Right ventricle myocardium superior (tissue), 1 donor: ENCODE results near the gene CNPY3. TPM values are rescaled to one million over a fixed set of nuclear protein-coding genes. Genes with fewer than 3 reads are reported as not detected.

Source experiments
- ATAC-seq: fragments of 200-7000 bp; cut with Tn5 transposase; one replicate; pipeline ENCODE4 v1.9.1; 2020; ENCODE audit warnings: mild to moderate bottlenecking; ENCODE audit not compliant: poor library complexity
- DNase-seq: peaks from one replicate; pipeline ENCODE4 v3.0.0-alpha.2; 2020
- intact Hi-C: fragments of 100-400 bp; cut with DNase I; formaldehyde crosslinking; loops from one replicate; pipeline ENCODE4 v1.11.2; 2022
- total RNA-seq: library from RNA; stranded (reverse); fragmentation: NEBNext Ultra II Directional; extraction: Animal tissue kit (Norgen Biotek cat#: 25700); gene quantifications from one replicate; pipeline ENCODE4 v1.2.1, GENCODE V29; 2021
- donor health status: DM: no; HTN: yes; CAD: no; lungs with severe emphysema.

Gene CNPY3
- total RNA-seq, 1 donor from 2014 or later: 20.6 TPM

DNA sequence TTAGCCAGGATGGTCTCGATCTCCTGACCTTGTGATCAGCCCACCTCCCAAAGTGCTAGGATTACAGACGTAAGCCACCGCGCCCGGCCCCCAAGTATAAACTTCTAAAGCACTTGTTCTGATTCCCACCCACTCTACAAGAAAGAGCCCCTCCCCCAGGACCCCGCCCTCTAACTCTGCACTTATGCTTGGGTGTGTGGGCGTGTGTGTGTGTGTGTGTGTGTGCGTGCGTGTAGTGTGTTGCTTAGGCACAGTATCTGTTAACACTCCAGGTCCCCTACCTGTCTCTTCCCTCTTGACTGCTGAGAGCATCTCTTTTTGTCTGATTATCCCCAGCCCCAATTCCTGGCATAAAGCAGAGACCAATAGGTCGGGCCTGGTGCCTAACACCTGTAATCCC is 19.4 kb upstream of the CNPY3 start:
- ATAC-seq: no peak

DNA sequence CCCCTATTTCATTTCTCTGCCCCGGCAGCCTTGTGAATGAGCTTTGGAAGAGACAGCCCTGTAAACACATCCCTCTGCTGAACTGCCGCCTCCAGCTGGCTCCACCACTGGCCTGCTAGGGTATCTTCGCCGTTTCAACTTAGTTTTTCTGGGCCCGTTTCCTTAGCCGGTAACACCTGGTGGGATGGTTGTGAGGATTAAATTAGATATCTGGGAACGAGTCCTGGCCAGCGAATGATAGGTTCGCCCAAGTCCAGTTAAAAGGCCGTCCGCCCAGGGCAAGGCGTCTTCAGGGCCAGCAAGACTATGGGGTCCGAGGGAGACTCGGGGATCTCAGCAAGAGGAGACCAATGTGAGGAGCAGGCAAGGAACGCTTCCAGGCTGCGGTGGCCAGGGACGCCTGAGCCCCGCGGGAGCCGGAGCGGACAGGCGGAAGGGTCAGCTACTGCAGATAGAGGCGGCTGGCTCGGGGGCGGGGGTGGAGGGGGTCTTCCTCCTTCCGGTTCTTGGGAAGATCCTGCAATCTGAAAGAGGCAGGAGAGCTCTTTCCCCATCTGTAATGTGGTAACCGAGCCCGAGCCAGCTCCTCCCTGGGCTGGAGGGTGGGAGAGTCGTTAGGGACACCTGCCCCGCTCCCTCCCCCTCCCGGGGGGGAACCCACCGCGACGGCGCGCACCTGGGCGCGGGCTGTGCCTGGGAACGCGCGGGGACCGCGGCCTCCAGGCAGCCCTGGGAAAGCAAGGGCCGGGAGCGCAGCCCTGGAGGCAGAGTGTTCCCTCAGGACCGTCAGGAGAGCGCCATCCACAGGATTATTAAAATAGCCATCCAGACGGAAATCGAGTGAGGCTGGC is 17.9 kb upstream of the CNPY3 start:
- no peak for ATAC-seq

More for the DNA sequence above, 19.4 kb upstream of the CNPY3 start:
- DNase-seq: no peak
- intact Hi-C loops: loop anchor here (10.0 kb wide), 2 partner anchors 65 to 425 kb away; partner anchors contain the start of gene PEX6

DNA sequence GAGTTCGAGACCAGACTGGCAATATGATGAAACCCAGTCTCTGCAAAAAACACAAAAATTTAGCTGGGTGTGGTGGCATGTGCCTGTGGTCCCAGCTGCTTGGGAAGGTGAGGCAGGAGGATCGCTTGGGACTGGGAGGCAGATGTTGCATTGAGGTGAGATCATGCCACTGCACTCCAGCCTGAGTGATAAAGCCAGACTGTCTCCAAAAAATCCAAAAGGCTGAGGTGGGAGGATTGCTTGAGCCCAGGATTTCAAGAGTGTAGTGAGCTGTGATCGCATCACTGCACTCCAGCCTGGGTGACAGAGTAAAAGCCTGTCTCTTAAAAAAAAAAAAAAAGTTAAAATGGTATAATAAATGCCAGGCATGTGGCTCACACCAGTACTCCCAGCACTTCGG is 14.7 kb upstream of the CNPY3 start:
- no peak for ATAC-seq
- DNase-seq: no peak
- intact Hi-C loops: no loop called here

More for the DNA sequence above, 17.9 kb upstream of the CNPY3 start:
- no peak for DNase-seq
- intact Hi-C loops: no loop called here

DNA sequence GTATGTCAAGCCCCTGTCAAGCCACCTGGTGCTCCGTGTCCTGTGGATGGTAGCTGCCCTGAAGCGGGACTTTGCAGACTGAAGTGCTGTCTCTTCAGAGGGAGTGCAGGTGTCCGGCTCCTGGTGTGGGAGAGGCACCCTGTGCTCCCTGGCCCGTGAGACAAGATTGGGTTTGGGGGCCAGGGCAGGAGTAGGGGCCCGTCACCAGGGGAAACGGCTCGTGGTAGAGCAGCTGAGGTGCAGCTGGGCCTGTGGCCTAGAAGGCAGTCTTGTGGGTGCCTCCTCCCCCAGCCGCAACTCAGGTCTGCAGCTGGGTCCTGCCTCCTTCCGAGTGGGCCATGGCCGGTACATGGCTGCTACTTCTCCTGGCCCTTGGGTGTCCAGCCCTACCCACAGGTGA is 13.5 kb upstream of the CNPY3 start, which contains the start of gene PTCRA:
Gene PTCRA (plus strand): TSS at position 322 of the 400 bp plus-strand sequence. CDS start 17 bp downstream, at position 339.
- DNase-seq: no peak
- no peak for ATAC-seq
- intact Hi-C loops: no loop called here

DNA sequence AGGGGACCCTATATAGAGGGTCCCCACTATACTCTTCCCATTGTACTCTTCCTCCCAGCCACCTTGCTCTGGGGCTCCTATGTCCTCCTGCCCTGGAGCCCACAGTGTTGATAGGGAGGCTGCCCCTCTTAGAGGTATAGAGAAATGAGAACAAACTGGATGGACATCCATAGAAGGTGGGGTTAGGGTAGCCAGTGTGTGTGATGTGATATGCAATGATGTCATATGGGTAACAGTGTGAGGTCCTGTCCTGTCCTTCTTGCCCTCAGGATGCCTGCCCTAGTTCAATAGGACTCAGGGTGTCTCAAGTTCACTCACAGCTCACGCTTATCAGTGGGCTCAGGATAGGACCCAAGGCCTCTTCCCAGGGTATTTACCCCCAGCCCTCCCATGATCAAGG is 13.0 kb upstream of the CNPY3 start:
- ATAC-seq (no peak), DNase-seq (no peak)
- intact Hi-C loops: no loop called here

DNA sequence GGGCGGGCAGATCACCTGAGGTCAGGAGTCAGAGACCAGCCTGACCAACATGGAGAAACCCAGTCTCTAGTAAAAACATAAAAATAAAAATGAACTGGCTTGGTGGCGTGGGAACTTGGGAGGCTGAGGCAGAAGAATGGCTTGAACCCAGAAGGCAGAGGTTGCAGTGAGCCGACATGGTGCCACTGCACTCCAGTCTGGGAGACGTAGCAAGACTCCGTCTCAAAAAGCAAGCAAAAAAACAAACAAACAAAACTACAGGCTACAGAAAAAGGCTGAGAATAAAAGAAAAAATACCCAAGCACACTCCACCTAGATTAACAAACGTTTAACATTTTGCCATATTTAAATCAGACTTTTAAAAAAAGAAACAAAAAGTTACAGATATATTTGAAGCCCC is 7.5 kb upstream of the CNPY3 start:
- no peak for ATAC-seq
- intact Hi-C loops: no loop called here
- DNase-seq: no peak

DNA sequence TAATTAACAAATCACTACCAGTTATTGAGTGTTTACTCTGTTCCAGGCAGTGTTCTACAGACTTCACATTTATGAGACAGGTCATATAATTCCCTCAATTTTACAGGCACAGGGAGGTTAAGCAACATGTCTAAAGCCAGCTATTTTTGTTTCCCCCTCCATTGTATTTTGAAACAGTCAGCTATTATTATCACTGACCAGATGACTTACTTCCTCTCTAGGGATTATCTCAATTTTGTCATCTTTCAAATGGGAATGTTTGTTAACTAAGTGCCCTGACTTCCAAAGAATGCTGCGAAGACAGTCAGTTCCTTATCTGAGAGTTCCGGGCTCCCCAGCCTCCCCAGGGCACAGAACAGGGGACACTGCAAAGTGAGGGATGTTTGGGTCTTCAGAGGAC is 5.6 kb upstream of the CNPY3 start:
- DNase-seq: no peak
- intact Hi-C loops: no loop called here
- peak; percentile 15 for ATAC-seq

DNA sequence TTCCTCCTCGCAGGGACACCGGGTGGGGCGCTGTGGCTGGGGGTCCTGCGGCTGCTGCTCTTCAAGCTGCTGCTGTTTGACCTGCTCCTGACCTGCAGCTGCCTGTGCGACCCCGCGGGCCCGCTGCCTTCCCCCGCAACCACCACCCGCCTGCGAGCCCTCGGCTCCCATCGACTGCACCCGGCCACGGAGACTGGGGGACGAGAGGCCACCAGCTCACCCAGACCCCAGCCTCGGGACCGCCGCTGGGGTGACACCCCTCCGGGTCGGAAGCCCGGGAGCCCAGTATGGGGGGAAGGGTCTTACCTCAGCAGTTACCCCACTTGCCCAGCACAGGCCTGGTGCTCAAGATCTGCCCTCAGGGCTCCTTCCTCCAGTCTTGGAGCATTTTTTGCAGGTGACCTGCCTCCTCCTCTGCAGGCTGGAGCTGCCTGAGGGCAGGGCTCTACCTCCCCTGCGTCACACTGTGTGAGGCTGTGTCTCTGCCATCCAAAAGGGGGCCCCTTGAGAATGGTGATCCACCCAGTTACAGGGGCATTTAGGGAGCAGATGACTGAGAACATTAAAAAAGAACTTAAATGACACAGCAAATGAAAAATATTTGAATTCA is 3.9 kb upstream of the CNPY3 start:
- DNase-seq: no peak
- intact Hi-C loops: no loop called here
- no peak for ATAC-seq

DNA sequence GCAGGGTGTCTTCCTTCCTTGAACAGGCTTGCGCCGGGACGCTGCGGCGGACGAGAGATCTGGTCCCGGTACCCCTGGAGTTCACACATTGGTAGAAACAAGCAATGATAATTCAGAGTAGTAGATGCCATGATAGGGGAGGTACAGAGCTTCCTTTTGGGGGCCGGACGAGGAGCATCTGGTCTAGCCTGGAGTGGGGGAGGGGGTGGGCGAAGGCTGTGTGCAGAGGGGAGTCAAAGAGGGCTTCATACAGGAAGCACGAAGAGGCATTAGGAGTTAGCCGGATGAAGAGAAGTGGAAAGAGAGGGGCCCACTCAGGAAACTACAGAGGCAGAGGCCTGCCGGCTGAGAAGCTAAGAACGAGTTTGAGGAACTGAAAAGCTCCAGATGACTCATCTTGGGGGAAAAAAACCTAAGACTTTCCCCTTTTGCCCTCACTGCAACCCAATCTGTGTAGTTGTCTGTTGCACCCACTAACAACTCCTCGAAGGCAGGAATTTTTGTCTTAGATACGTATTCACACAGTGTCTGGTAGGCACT is 611 bp downstream of the CNPY3 start:
- intact Hi-C loops: no loop called here
- DNase-seq (peak; percentile 48), ATAC-seq (peak; percentile 23)

DNA sequence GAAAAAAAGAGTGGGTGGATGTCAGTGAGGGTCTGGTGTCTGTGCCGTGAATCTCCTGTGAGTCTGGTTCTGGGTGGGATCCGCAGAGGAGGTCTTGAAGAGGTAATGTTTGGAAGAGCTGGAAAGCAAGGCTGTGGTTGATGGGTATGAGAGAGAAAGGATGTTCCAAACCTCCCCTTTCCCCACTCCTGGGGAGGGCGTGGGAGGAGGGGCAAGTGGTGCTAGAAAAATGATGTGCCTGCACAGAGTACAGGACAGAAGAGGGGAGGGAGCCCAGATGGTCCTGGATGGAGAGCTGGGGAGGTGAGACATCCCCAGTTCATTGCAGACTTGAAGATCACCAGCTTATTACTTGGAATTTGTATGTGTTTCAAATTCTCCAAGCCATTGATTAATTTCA is 3.1 kb downstream of the CNPY3 start:
- DNase-seq (no peak), ATAC-seq (no peak)
- intact Hi-C loops: no loop called here

DNA sequence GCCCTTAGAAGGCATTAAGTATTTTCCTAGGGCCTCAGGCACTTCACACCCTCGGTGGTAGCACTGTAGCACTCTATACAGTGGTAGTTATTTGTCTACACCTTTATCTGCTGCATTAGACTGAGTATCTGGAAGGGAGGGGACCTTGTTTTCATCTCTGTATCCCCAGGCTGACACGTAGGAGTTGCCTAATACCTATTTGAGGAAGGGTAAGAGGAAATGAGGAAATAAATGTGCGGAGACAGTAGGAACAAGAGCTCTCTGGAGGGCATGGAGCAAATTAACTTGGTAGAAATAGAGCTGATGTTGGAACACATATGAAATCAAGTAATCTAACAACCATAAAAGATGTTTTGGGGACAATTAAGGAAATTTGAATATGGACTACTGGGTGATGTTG is 3.9 kb downstream of the CNPY3 start:
- ATAC-seq (no peak), DNase-seq (no peak)
- intact Hi-C loops: no loop called here

DNA sequence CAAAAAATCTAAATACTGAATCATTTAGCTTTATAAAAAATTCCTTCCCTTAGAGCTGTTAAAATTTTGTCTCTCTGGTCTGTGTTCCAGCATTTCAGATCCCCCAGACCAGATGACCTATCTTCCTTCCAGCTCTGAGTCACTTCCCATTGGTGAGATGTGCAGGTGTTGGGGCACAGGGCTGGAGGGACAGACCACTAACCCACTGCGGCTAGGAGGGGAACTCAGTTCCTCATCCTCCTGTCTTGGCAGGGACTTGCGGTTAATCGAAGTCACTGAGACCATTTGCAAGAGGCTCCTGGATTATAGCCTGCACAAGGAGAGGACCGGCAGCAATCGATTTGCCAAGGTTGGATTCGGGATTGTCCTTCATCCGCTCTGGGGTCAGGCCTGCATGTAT is 6.0 kb downstream of the CNPY3 start:
- intact Hi-C loops: no loop called here
- no peak for DNase-seq
- no peak for ATAC-seq

DNA sequence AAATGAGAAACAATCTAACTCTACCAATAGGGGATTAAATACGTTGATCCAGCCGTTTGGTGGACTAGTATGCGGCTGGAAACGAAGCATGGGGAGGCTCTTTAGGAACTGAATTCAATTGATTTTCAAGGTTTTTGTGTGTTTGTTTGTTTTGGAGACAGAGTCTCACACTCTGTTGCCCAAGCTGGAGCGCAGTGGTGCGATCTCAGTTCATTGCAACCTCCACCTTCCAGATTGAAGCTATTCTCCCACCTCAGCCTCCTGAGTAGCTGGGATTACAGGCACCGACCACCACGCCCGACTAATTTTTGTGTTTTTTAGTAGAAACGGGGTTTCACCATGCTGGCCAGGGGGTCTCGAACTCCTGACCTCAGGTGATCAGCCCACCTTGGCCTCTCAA is 7.1 kb downstream of the CNPY3 start:
- intact Hi-C loops: no loop called here
- no peak for ATAC-seq

DNA sequence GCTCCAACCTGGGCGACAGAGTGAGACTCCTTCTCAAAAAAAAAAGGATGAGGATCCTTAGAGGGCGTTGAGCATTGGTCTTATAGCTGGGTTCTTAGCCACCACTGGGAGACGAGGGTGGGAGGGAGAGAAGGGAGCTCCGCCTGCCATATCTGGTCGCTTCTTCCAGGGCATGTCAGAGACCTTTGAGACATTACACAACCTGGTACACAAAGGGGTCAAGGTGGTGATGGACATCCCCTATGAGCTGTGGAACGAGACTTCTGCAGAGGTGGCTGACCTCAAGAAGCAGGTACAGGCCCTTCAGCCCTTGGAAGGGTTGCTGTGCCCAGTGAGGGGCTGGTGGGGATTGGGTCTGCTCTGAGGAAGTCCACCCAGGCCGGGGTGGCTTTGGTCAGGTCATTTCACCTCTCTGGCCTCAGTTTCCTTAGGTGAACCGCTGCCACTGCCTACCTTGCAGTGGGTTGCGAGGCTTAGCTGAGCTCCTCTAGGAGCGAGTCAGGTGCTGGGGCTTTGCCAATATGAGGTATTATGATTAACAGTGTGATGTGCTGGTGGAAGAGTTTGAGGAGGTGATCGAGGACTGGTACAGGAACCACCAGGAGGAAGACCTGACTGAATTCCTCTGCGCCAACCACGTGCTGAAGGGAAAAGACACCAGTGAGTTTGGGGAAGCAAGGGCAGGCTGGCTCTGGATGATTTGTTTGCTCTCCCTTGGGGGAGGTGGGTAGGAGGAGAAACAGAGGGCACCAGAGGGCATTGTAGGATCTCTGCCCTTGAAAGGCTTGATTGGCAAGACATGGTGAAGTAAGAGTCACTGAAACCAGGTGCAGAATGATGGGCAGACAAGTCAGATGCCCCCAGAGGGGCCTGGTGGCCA is 8.5 kb downstream of the CNPY3 start:
- ATAC-seq: no peak
- intact Hi-C loops: no loop called here
- DNase-seq: no peak

More for the DNA sequence above, 7.1 kb downstream of the CNPY3 start:
- DNase-seq: no peak

DNA sequence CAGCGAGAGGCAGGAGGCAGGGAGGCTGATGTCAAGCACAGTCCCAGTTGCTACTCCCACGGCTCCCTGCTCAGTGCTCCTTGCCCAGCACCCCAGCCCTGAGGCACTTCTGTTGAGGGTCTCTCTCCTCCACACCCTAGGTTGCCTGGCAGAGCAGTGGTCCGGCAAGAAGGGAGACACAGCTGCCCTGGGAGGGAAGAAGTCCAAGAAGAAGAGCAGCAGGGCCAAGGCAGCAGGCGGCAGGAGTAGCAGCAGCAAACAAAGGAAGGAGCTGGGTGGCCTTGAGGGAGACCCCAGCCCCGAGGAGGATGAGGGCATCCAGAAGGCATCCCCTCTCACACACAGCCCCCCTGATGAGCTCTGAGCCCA is 9.1 kb downstream of the CNPY3 start:
- no peak for DNase-seq
- intact Hi-C loops: no loop called here
- ATAC-seq: no peak

DNA sequence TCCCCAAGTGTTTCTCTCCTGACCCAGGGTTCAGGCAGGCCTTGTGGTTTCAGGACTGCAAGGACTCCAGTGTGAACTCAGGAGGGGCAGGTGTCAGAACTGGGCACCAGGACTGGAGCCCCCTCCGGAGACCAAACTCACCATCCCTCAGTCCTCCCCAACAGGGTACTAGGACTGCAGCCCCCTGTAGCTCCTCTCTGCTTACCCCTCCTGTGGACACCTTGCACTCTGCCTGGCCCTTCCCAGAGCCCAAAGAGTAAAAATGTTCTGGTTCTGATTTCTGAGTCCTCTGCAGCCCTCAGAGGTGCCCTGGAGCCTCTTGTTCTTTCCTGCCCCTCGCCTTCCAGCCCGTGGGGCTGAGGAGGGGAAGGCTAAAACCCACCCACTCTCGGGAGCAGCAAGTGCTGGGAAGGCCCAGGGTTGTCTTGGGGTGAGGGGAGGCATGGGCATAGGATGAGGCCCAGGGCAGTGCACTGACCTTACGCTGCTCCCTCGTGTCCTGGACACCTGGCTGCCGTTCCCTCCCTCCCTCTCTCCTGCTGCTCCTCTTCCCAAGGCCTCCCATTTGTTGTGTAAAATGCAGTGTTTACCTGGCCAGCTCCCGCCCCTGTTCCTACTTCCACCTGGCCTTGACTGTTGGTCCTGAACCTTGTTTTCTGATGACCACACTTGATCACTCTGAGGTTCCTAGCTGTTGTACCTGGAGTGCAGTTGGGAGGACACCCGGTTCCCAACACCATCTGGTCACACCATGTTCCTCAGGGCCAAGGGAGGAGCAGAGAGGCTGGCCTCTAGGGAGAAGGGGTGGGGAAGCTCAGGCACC is 9.9 kb downstream of the CNPY3 start:
- intact Hi-C loops: no loop called here
- DNase-seq: no peak
- peak; percentile 49 for ATAC-seq

DNA sequence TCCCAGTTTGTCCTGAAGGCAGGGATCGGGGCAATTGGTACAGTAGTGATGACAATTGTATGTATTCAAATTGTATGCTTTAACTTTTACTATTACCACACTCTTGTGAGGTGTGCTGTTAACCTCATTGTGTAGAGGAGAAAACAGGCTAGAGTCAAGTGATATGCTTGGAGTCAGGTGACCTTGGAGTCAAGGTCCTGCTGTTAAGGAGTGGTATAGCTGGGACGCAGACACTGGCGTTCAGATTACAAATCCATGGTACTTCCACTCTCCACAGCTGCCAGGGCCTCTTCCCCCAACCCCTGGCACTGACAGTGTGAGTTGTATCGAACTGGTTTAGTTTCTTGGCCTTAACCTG is 10.5 kb downstream of the CNPY3 start:
- DNase-seq: no peak
- intact Hi-C loops: no loop called here
- peak; percentile 30 for ATAC-seq

DNA sequence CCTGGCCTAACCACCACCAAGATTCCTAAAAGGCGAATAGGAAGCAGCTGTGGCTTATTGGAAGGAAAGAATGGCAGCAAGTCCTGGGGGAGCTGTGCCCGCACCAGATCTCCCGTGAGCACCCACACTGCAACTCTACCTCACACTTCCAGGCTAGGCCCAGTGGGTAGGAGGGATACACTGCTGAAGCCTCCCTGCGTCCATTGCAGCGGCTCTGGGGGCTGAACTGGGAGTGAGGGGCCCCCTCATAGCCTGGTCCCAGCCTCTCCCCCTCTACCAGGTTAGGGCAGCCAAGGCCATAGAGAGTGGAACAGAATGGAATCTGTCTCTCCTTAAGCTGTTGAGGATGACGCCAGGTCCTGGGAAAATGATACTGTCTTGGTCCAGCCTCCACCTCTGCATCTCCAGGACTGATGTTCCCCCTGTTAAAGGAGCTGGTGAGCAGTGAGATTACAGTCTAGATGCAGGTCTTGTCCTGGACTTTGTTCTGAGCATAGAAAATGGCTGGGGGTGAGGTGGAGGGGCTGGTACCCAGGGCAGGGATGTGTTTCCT is 11.3 kb downstream of the CNPY3 start:
- DNase-seq (no peak), ATAC-seq (no peak)
- intact Hi-C loops: no loop called here
